Measurements from ENCODE around the gene CSMD2.

Gene CSMD2

GRCh38 chr1:33641104-33641830, 523.8 kb downstream of the CSMD2 start:
- ATAC-seq (ENCODE audit: insufficient read depth, low read depth) = no peak
- H3K27ac ChIP-seq (ENCODE audit: low read length) = no peak overlapping the region
- no peak for TF ChIP-seq EZH2 (IDR thresholded peaks at IDR 0.05; ENCODE audit: borderline replicate concordance, low read depth, low read length, severe bottlenecking)
- peak; percentile 55 for TF ChIP-seq CTCF (IDR thresholded peaks at IDR 0.05; ENCODE audit: borderline replicate concordance, extremely low read depth, low read length, poor library complexity, severe bottlenecking)
- no peak overlapping the region for H2AFZ ChIP-seq (ENCODE audit: low read depth, low read length)
- H3K79me2 ChIP-seq (ENCODE audit: insufficient read depth, low read length) = no peaks in the 10 kb centered on the region
- DNase-seq = no peak
- H3K9me3 ChIP-seq (ENCODE audit: insufficient read depth, low read length, severe bottlenecking) = no peaks in the 10 kb centered on the region
- no peak overlapping the region for H3K9ac ChIP-seq (ENCODE audit: low read depth, low read length)
- peaks cover 22% of the 10 kb centered on the region for H3K27me3 ChIP-seq (ENCODE audit: insufficient read depth, low read length, poor library complexity)
- H3K4me1 ChIP-seq (ENCODE audit: insufficient read depth, low read length) = no peaks in the 10 kb centered on the region
- no peak overlapping the region for H3K4me2 ChIP-seq (ENCODE audit: insufficient read depth, low read length)
- no peaks in the 10 kb centered on the region for H4K20me1 ChIP-seq (ENCODE audit: insufficient read depth, low read length)
- H3K36me3 ChIP-seq (ENCODE audit: insufficient read depth, low read length) = no peaks in the 10 kb centered on the region
- no peak overlapping the region for H3K4me3 ChIP-seq (ENCODE audit: low read depth in 1 of 2, low read length in 2 of 2)

- H3K4me3 ChIP-seq (ENCODE audit: low read depth in 1 of 2, low read length in 2 of 2) = no peak overlapping the region
Observed at GRCh38 chr1:33640114-33640660, 524.8 kb downstream of the CSMD2 start.

GRCh38 chr1:33637846-33638440, 527.1 kb downstream of the CSMD2 start:
- 0 out of 2 replicates have a peak, but pooled peaks cover 3% of the 10 kb centered on the region for H4K20me1 ChIP-seq (ENCODE audit: insufficient read depth, low read length)
- H2AFZ ChIP-seq (ENCODE audit: low read depth, low read length) = no peak overlapping the region
- no peaks in the 10 kb centered on the region for H3K36me3 ChIP-seq (ENCODE audit: insufficient read depth, low read length)
- DNase-seq = no peak
- no peak overlapping the region for H3K4me2 ChIP-seq (ENCODE audit: insufficient read depth, low read length)
- no peaks in the 10 kb centered on the region for H3K4me1 ChIP-seq (ENCODE audit: insufficient read depth, low read length)
- no peak overlapping the region for H3K9ac ChIP-seq (ENCODE audit: low read depth, low read length)
- no peaks in the 10 kb centered on the region for H3K79me2 ChIP-seq (ENCODE audit: insufficient read depth, low read length)
- TF ChIP-seq EZH2 (IDR thresholded peaks at IDR 0.05; ENCODE audit: borderline replicate concordance, low read depth, low read length, severe bottlenecking) (no peak), CTCF (IDR thresholded peaks at IDR 0.05; ENCODE audit: borderline replicate concordance, extremely low read depth, low read length, poor library complexity, severe bottlenecking) (no peak)
- H3K9me3 ChIP-seq (ENCODE audit: insufficient read depth, low read length, severe bottlenecking) = no peaks in the 10 kb centered on the region
- no peak overlapping the region for H3K4me3 ChIP-seq (ENCODE audit: low read depth in 1 of 2, low read length in 2 of 2)
- H3K27me3 ChIP-seq (ENCODE audit: insufficient read depth, low read length, poor library complexity) = peaks cover 25% of the 10 kb centered on the region
- ATAC-seq (ENCODE audit: insufficient read depth, low read depth) = no peak
- H3K27ac ChIP-seq (ENCODE audit: low read length) = no peak overlapping the region

More at GRCh38 chr1:33640114-33640660, 524.8 kb downstream of the CSMD2 start:
- no peak for TF ChIP-seq EZH2 (IDR thresholded peaks at IDR 0.05; ENCODE audit: borderline replicate concordance, low read depth, low read length, severe bottlenecking)
- no peak for TF ChIP-seq CTCF (IDR thresholded peaks at IDR 0.05; ENCODE audit: borderline replicate concordance, extremely low read depth, low read length, poor library complexity, severe bottlenecking)
- H3K27ac ChIP-seq (ENCODE audit: low read length) = no peak overlapping the region
- no peaks in the 10 kb centered on the region for H3K9me3 ChIP-seq (ENCODE audit: insufficient read depth, low read length, severe bottlenecking)
- no peaks in the 10 kb centered on the region for H3K79me2 ChIP-seq (ENCODE audit: insufficient read depth, low read length)
- no peak overlapping the region for H3K9ac ChIP-seq (ENCODE audit: low read depth, low read length)
- H3K4me1 ChIP-seq (ENCODE audit: insufficient read depth, low read length) = no peaks in the 10 kb centered on the region
- H3K27me3 ChIP-seq (ENCODE audit: insufficient read depth, low read length, poor library complexity) = peaks cover 22% of the 10 kb centered on the region
- H2AFZ ChIP-seq (ENCODE audit: low read depth, low read length) = no peak overlapping the region
- DNase-seq (no peak), ATAC-seq (ENCODE audit: insufficient read depth, low read depth) (no peak)
- no peaks in the 10 kb centered on the region for H3K36me3 ChIP-seq (ENCODE audit: insufficient read depth, low read length)
- H3K4me2 ChIP-seq (ENCODE audit: insufficient read depth, low read length) = no peak overlapping the region
- no peaks in the 10 kb centered on the region for H4K20me1 ChIP-seq (ENCODE audit: insufficient read depth, low read length)
